K562 (cell line): ENCODE data around the gene MORF4L1. TPM values are rescaled to one million over a fixed set of nuclear protein-coding genes. Genes with fewer than 3 reads are reported as not detected.

Experiments
- ARHGAP35 ChIP-seq: fragments of 450-650 bp; IDR thresholded peaks from 2 replicates; pipeline ENCODE4 v1.6.1; 2018; ENCODE audit not compliant: partially characterized antibody
- C11orf30 ChIP-seq: fragments of 450-650 bp; IDR thresholded peaks from 2 replicates; pipeline ENCODE4 v1.6.1; 2016; ENCODE audit warnings: low read depth, mild to moderate bottlenecking
- DPF2 ChIP-seq: fragments of 450-650 bp; IDR thresholded peaks from 2 replicates; pipeline ENCODE4 v1.6.1; 2016
- HNRNPUL1 ChIP-seq: fragments of 200-400 bp; formaldehyde crosslinking; IDR thresholded peaks from 2 replicates; pipeline ENCODE4 v1.6.1; 2017; ENCODE audit warnings: low read length
- MBD2 ChIP-seq: sonication (generic); IDR thresholded peaks from 2 replicates; pipeline ENCODE4 v1.6.1; 2016; ENCODE audit warnings: low read depth, borderline replicate concordance
- MYBL2 ChIP-seq, 2 experiments: fragments of 450-650 bp in 1 of 2; sonication (generic) in 1 of 2; formaldehyde crosslinking in 1 of 2; IDR thresholded peaks; 2 replicates each; pipeline versions ENCODE4 v1.6.1 to v1.8.1; 2017 to 2022; ENCODE audit warnings: borderline replicate concordance in 1 of 2, inconsistent platforms in 1 of 2, low read depth in 1 of 2, mild to moderate bottlenecking in 1 of 2, missing genetic modification reagents in 1 of 2, moderate library complexity in 1 of 2
- NFE2 ChIP-seq: IDR thresholded peaks from 2 replicates; pipeline ENCODE4 v1.6.1; 2014; ENCODE audit warnings: antibody characterized with exemption, low read depth
- NFYB ChIP-seq: IDR thresholded peaks from 2 replicates; pipeline ENCODE4 v1.6.1; 2011; ENCODE audit warnings: mild to moderate bottlenecking, moderate library complexity; ENCODE audit not compliant: insufficient read length; ENCODE audit errors: extremely low read depth
- PREB ChIP-seq: sonication (generic); formaldehyde crosslinking; IDR thresholded peaks from 2 replicates; pipeline ENCODE4 v1.8.1; 2023; ENCODE audit warnings: mild to moderate bottlenecking, missing genetic modification reagents
- SMARCA4 ChIP-seq: fragments of 450-650 bp; IDR thresholded peaks from 2 replicates; pipeline ENCODE4 v1.6.1; 2016
- SMARCB1 ChIP-seq: IDR thresholded peaks from 2 replicates; pipeline ENCODE4 v1.6.1; 2011; ENCODE audit warnings: improper control_type of control experiment, low read depth; ENCODE audit not compliant: insufficient read length
- STAG1 ChIP-seq: sonication (generic); formaldehyde crosslinking; IDR thresholded peaks from 2 replicates; pipeline ENCODE4 v1.5.0; 2020; ENCODE audit warnings: missing genetic modification reagents, borderline replicate concordance
- TBP ChIP-seq: optimal IDR thresholded peaks from 2 replicates; pipeline ENCODE3; 2011; ENCODE audit warnings: low read depth, low read length, improper control_type of control experiment
- TOE1 ChIP-seq, 2 experiments: fragments of 450-650 bp in 1 of 2; sonication (generic) in 1 of 2; formaldehyde crosslinking in 1 of 2; IDR thresholded peaks; 2 replicates each; pipeline versions ENCODE4 v1.7.1 to v1.8.0; 2016 to 2022; ENCODE audit warnings: borderline replicate concordance in 2 of 2, mild to moderate bottlenecking in 2 of 2, antibody characterized with exemption in 1 of 2, inconsistent platforms in 1 of 2, low read depth in 1 of 2, missing genetic modification reagents in 1 of 2, moderate library complexity in 1 of 2
- ZBTB11 ChIP-seq, 3 experiments: fragments of 200-800 bp in 1 of 3; fragments of 250-450 bp in 1 of 3; fragments of 450-650 bp in 1 of 3; sonication (Bioruptor Pico) in 1 of 3; sonication (Bioruptor generic) in 1 of 3; formaldehyde crosslinking in 1 of 3; IDR thresholded peaks; 2 replicates each; pipeline versions ENCODE4 v1.6.1 to v1.8.0; 2016 to 2022; ENCODE audit warnings: mild to moderate bottlenecking in 2 of 3, missing genetic modification characterization in 2 of 3, missing compliant biosample characterization in 1 of 3, moderate library complexity in 1 of 3
- ZEB2 ChIP-seq: fragments of 450-650 bp; IDR thresholded peaks from 2 replicates; pipeline ENCODE4 v1.6.1; 2016
- ZNF12 ChIP-seq: sonication (generic); formaldehyde crosslinking; IDR thresholded peaks from 2 replicates; pipeline ENCODE4 v1.4.0; 2020; ENCODE audit warnings: mild to moderate bottlenecking, missing genetic modification reagents
- ZNF274 ChIP-seq: IDR thresholded peaks from 2 replicates; pipeline ENCODE4 v1.6.1; 2011; ENCODE audit warnings: low read depth, mild to moderate bottlenecking, low read length, moderate library complexity, borderline replicate concordance
- ZNF592 ChIP-seq: fragments of 450-650 bp; IDR thresholded peaks from 2 replicates; pipeline ENCODE4 v1.6.1; 2017; ENCODE audit warnings: antibody characterized with exemption, mild to moderate bottlenecking
- polyA plus RNA-seq, 8 experiments: library from polyadenylated mRNA; depleted of rRNA in 4 of 8; stranded (reverse) in 5 of 8; unstranded in 3 of 8; fragments of >200 nt; fragmentation: Nextera tagmentation in 2 of 8; fragmentation: Illumina TruSeq in 1 of 8; extraction: Ambion mirVana in 2 of 8; extraction: Trizol in 1 of 8; gene quantifications; 2 replicates each; pipeline versions ENCODE4 v1.2.1 to v1.2.3, GENCODE V29; 2011 to 2014; ENCODE audit warnings: inconsistent platforms in 1 of 8, missing spikeins in 1 of 8
- total RNA-seq, 7 experiments: library from RNA; depleted of rRNA in 6 of 7; stranded (reverse); fragments of >200 nt in 6 of 7; fragmentation: Illumina TruSeq in 2 of 7; extraction: Trizol in 2 of 7; gene quantifications; 2 replicates each; pipeline versions ENCODE4 v1.2.1 to v1.2.3, GENCODE V29; 2011 to 2021; ENCODE audit warnings: low replicate concordance in 1 of 7

Gene MORF4L1
- total and polyA plus RNA-seq, 9 of the 15 experiments (the other 6 are each of a cell fraction or from before 2014, with no cell fraction given), result 127 to 615 (median 281) TPM

- TF ChIP-seq STAG1 (CRISPR knock-in tag), result no peak
- TF ChIP-seq C11orf30, result no peak
- TF ChIP-seq ZNF12 (CRISPR knock-in tag), result no peak
- TF ChIP-seq TBP, result peak; percentile 31
- no peak for TF ChIP-seq HNRNPUL1
- no peak for TF ChIP-seq ZEB2
- no peak for TF ChIP-seq PREB
- no peak; the same call in 1 of the 2 replicates for TF ChIP-seq NFE2
- peak; percentile 81 for TF ChIP-seq ZNF592
- TF ChIP-seq NFYB, result no peak
- no peak for TF ChIP-seq SMARCB1
- no peak for TF ChIP-seq MBD2
- TF ChIP-seq ZNF274, result no peak
- 0 out of 2 replicates have a peak, but pooled peaks have one; percentile 24 for TF ChIP-seq DPF2
- no peak for TF ChIP-seq SMARCA4
- TF ChIP-seq TOE1 (IDR thresholded peaks at IDR 0.05; ENCODE audit: borderline replicate concordance), result no peak
- no peak for TF ChIP-seq TOE1 (CRISPR knock-in tag; IDR thresholded peaks at IDR 0.05; ENCODE audit: borderline replicate concordance, low read depth)
- peak in 1 of 3 experiments; percentile 16; a peak in 1 of 6 replicates for TF ChIP-seq ZBTB11 (CRISPR knock-in tag; IDR thresholded peaks at IDR 0.05)
- TF ChIP-seq MYBL2 (IDR thresholded peaks at IDR 0.05; ENCODE audit: low read depth), result no peak
- no peak for TF ChIP-seq MYBL2 (CRISPR knock-in tag; IDR thresholded peaks at IDR 0.05; ENCODE audit: borderline replicate concordance)
- no peak for TF ChIP-seq ARHGAP35
These were observed 58.1 kb downstream of the MORF4L1 start (continued) for GRCh38 chr15:78930577-78931388.
